ENCODE results near the gene HRCT1.

GRCh38 chr9:35932735-35933134, 26.7 kb downstream of the HRCT1 start:
- TF ChIP-seq GATA2 (IDR thresholded peaks at IDR 0.05; ENCODE audit: low read depth, low read length) = no peak
- TF ChIP-seq GATA3 (IDR thresholded peaks at IDR 0.05; ENCODE audit: low read depth, low read length) = no peak
